H1 (cell line): ENCODE results near the gene AKT1S1. TPM values are rescaled to one million over a fixed set of nuclear protein-coding genes. Genes with fewer than 3 reads are reported as not detected.
A peak's percentile ranks its signal among the peaks of the same experiment; 100 is the strongest.

ENCODE experiments used
- RBBP5 ChIP-seq: IDR thresholded peaks from 2 replicates; pipeline ENCODE4 v1.7.1; 2012; ENCODE audit warnings: low read depth, mild to moderate bottlenecking, inconsistent platforms, low read length, moderate library complexity, borderline replicate concordance
- polyA plus RNA-seq, 7 experiments: library from polyadenylated mRNA; depleted of rRNA in 3 of 7; stranded (reverse) in 5 of 7; unstranded in 2 of 7; fragments of >200 nt in 5 of 7; fragments of 200-250 nt in 2 of 7; gene quantifications; 1 replicate in 5 of 7; 2 replicates in 1 of 7; 4 replicates in 1 of 7; pipeline versions ENCODE4 v1.2.1 to v1.2.3, GENCODE V29; 2011 to 2013; ENCODE audit warnings: missing spikeins in 2 of 7, mixed read lengths in 2 of 7
- total RNA-seq: library from RNA; stranded (reverse); fragmentation: NEBNext Ultra II Directional; extraction: Animal tissue kit (Norgen Biotek cat#: 25700); gene quantifications from 2 replicates; pipeline ENCODE4 v1.2.1, GENCODE V29; 2021
- TF ChIP-seq, protein P1 (sequence below), 3 experiments: IDR thresholded peaks; 1 replicate in 2 of 3; 2 replicates in 1 of 3; pipeline versions ENCODE4 v1.5.1 to v1.6.1; 2011; ENCODE audit warnings: low read length in 3 of 3, mild to moderate bottlenecking in 3 of 3, inconsistent platforms in 2 of 3, low read depth in 1 of 3, moderate library complexity in 1 of 3; ENCODE audit not compliant: insufficient read depth in 1 of 3; ENCODE audit errors: control extremely low read depth in 1 of 3

Gene AKT1S1
- total and polyA plus RNA-seq, 2 of the 8 experiments (the other 6 are each of a cell fraction or from before 2014, with no cell fraction given): 40.7 to 45.9 TPM

DNA sequence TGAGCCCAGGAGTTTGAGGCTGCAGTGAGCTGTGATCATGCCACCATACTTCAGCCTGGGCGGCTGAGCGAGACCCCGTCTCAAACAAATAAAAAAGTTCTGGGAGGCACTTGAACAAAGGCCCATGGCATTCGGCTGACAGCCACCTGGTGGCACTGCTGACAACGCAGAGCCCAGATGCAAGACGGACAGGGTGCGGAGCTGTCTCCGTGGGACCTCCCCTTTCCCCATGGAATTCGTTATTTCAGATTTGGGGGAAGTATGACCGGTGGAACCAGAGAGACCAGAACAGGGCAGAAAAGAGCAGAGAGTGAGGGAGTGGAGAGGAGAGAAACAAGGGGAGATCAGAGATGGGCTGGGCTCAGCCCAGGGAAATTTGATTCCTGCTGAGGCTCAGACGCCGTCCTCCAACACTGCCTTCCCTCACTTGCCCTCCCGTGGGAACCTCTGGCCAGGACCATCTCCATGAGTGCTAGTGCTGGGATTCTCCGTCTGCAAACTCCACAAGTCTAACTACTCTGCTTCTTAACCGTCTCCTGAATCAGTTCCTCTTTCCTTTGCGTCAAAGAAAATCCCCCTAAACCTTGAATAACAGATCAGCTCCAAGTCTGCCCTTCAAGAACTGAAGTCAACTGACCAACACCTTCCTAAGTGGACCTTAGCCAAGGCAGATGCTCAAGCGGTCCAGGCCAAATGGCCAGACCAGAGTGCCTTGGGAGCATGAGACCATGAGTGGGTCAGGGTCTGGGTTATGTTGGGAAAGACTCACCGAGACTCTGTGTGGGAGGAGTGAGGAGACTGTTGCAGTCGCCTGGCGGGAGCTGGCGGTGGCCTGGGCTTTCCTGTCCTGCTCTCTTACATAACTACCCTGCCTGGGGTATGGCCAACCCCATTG lies 39.9 kb upstream of the AKT1S1 start (continued):
- TF ChIP-seq, protein P1, sequence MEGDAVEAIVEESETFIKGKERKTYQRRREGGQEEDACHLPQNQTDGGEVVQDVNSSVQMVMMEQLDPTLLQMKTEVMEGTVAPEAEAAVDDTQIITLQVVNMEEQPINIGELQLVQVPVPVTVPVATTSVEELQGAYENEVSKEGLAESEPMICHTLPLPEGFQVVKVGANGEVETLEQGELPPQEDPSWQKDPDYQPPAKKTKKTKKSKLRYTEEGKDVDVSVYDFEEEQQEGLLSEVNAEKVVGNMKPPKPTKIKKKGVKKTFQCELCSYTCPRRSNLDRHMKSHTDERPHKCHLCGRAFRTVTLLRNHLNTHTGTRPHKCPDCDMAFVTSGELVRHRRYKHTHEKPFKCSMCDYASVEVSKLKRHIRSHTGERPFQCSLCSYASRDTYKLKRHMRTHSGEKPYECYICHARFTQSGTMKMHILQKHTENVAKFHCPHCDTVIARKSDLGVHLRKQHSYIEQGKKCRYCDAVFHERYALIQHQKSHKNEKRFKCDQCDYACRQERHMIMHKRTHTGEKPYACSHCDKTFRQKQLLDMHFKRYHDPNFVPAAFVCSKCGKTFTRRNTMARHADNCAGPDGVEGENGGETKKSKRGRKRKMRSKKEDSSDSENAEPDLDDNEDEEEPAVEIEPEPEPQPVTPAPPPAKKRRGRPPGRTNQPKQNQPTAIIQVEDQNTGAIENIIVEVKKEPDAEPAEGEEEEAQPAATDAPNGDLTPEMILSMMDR (IDR thresholded peaks at IDR 0.05; ENCODE audit: control extremely low read depth in 1 of 3, insufficient read depth in 1 of 3, low read depth in 1 of 3, low read length in 3 of 3): peak; percentile 50 to 72 (median 60)
- 0 out of 2 replicates have a peak, but pooled peaks have one; percentile 4 for TF ChIP-seq RBBP5
